Right lobe of liver (tissue), 4 donors: ENCODE measurements around the gene COPA.

Source experiments
- POLR2A ChIP-seq: fragments of 450-650 bp; IDR thresholded peaks from one replicate; pipeline ENCODE4 v1.6.1; 2017; ENCODE audit warnings: antibody characterized with exemption, mild to moderate bottlenecking
- TF ChIP-seq, protein P1 (sequence below), 4 donors: fragments of 200-600 bp in 3 of 4; fragments of 450-650 bp in 1 of 4; IDR thresholded peaks; one replicate each; pipeline versions ENCODE4 v1.5.1 to v1.8.0; 2016 to 2022; ENCODE audit warnings: antibody characterized with exemption in 4 of 4, mild to moderate bottlenecking in 2 of 4
- donor health status: DM: no; HTN: no; CAD: no.
- donor health status: DM: no; HTN: no; CAD: no.
- donor health status: DM: no; HTN: yes; CAD: no.

DNA sequence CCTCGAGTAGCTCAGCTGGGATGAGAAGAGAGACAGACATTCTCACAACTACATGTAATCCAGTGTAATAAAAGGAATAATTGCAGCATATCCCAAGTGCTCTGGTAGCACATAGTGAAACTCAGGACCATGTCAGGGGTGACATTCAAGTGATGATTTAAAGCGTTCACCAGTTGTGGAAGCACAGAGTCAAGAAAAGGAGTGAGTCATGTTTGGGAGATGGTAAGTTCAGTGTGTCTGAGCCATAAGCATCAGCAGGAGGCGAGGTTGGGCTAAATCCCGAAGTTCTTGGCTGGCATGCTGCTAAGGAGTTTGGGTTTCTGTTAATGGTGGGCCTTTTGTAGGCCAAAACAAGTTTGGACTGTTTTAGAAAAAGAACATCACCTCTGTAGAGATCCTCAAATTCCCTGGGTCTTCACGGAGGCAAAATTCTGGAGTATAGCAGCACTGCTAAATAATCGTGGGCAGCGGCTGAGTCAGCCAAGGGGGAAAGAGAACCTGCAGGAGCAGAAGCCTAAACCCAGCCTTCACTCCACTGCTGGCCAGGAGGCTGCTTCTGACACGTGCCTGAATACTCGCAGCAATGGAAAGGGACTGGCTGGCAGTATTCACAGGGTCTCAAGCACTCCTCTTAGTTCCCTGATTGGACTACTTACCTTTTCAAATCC, 16.6 kb upstream of the COPA start:
- TF ChIP-seq, protein P1, sequence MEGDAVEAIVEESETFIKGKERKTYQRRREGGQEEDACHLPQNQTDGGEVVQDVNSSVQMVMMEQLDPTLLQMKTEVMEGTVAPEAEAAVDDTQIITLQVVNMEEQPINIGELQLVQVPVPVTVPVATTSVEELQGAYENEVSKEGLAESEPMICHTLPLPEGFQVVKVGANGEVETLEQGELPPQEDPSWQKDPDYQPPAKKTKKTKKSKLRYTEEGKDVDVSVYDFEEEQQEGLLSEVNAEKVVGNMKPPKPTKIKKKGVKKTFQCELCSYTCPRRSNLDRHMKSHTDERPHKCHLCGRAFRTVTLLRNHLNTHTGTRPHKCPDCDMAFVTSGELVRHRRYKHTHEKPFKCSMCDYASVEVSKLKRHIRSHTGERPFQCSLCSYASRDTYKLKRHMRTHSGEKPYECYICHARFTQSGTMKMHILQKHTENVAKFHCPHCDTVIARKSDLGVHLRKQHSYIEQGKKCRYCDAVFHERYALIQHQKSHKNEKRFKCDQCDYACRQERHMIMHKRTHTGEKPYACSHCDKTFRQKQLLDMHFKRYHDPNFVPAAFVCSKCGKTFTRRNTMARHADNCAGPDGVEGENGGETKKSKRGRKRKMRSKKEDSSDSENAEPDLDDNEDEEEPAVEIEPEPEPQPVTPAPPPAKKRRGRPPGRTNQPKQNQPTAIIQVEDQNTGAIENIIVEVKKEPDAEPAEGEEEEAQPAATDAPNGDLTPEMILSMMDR (IDR thresholded peaks at IDR 0.05) = no peak
- TF ChIP-seq POLR2A = no peak
